ENCODE results near the gene MSANTD7.

MSANTD7 gene

GRCh38 chr10:14838582-14839304, 637 bp downstream of the MSANTD7 start:
- TF ChIP-seq SPI1 (IDR thresholded peaks at IDR 0.05; ENCODE audit: borderline replicate concordance, low read depth) (no peak), POLR2AphosphoS5 (IDR thresholded peaks at IDR 0.05; ENCODE audit: low read depth) (no peak), GABPA (IDR thresholded peaks at IDR 0.05; ENCODE audit: low read depth) (no peak), CTCF (IDR thresholded peaks at IDR 0.05; ENCODE audit: insufficient read depth, low read length) (no peak)
- TF ChIP-seq, protein P1, sequence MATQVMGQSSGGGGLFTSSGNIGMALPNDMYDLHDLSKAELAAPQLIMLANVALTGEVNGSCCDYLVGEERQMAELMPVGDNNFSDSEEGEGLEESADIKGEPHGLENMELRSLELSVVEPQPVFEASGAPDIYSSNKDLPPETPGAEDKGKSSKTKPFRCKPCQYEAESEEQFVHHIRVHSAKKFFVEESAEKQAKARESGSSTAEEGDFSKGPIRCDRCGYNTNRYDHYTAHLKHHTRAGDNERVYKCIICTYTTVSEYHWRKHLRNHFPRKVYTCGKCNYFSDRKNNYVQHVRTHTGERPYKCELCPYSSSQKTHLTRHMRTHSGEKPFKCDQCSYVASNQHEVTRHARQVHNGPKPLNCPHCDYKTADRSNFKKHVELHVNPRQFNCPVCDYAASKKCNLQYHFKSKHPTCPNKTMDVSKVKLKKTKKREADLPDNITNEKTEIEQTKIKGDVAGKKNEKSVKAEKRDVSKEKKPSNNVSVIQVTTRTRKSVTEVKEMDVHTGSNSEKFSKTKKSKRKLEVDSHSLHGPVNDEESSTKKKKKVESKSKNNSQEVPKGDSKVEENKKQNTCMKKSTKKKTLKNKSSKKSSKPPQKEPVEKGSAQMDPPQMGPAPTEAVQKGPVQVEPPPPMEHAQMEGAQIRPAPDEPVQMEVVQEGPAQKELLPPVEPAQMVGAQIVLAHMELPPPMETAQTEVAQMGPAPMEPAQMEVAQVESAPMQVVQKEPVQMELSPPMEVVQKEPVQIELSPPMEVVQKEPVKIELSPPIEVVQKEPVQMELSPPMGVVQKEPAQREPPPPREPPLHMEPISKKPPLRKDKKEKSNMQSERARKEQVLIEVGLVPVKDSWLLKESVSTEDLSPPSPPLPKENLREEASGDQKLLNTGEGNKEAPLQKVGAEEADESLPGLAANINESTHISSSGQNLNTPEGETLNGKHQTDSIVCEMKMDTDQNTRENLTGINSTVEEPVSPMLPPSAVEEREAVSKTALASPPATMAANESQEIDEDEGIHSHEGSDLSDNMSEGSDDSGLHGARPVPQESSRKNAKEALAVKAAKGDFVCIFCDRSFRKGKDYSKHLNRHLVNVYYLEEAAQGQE (IDR thresholded peaks at IDR 0.05; ENCODE audit: insufficient replicate concordance, low read depth): no peak
- peak overlapping the region; percentile 94 for H3K27ac ChIP-seq (replicated peaks)
- peak in 1 of 2 experiments; percentile 6 for DNase-seq (ENCODE audit: low read depth in 1 of 2, low spot score in 1 of 2)
- peak overlapping the region; percentile 80 for H3K4me3 ChIP-seq (replicated peaks; ENCODE audit: insufficient read depth, low read length)
- H3K27me3 ChIP-seq (ENCODE audit: insufficient read depth, poor library complexity, severe bottlenecking): no peaks in the 10 kb centered on the region

DNA sequence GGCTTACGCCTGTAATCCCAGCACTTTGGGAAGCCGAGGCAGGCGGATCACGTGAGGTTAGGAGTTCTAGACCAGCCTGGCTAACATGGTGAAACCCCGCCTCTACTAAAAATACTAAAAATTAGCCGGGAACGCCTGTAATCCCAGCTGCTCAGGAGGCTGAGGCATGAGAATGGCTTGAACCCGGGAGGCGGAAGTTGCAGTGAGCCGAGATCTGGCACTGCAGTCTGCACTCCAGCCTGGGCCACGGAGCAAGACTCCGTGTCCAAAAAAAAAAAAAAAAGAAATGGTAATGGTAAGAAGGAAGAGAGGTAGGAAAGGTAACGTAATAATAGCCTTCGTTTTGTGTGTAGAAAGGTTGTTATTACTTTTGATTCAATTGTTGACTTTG, 1.2 kb downstream of the MSANTD7 start:
- DNase-seq (ENCODE audit: low read depth in 1 of 2, low spot score in 1 of 2): peak in 1 of 2 experiments; percentile 20
- no peak for TF ChIP-seq POLR2AphosphoS5 (IDR thresholded peaks at IDR 0.05; ENCODE audit: low read depth)
- TF ChIP-seq CTCF (IDR thresholded peaks at IDR 0.05; ENCODE audit: insufficient read depth, low read length): no peak
- TF ChIP-seq, protein P1 (IDR thresholded peaks at IDR 0.05; ENCODE audit: insufficient replicate concordance, low read depth): no peak
- no peak for TF ChIP-seq GABPA (IDR thresholded peaks at IDR 0.05; ENCODE audit: low read depth)
- peak overlapping the region; percentile 80 for H3K4me3 ChIP-seq (replicated peaks; ENCODE audit: insufficient read depth, low read length)
- H3K27me3 ChIP-seq (ENCODE audit: insufficient read depth, poor library complexity, severe bottlenecking): no peaks in the 10 kb centered on the region
- peak overlapping the region; percentile 94 for H3K27ac ChIP-seq (replicated peaks)

DNA sequence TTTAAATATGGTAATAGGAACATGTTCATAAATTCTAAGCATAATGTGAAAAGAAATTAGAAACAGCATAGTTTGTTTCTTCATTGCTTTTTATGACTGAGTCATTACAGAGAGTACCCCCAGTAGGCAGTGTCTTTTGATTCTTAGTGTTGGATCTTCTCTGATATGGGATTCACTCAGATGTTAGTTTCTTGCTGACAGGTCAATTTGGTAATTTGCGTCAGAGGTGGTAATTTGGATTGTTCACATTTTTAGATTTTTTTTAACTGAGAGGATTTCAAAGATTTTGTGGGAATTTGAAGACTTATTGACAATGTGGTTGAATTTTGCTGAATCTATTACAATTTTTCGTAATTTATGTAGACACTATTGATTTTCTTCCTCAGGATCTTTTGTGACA, 2.1 kb downstream of the MSANTD7 start:
- H3K27me3 ChIP-seq (ENCODE audit: insufficient read depth, poor library complexity, severe bottlenecking): no peaks in the 10 kb centered on the region
- no peak overlapping the region for H3K27ac ChIP-seq (replicated peaks)
- DNase-seq (ENCODE audit: low read depth in 1 of 2, low spot score in 1 of 2): no peak
- H3K4me3 ChIP-seq (replicated peaks; ENCODE audit: insufficient read depth, low read length): no peak overlapping the region
- no peak for TF ChIP-seq SPI1 (IDR thresholded peaks at IDR 0.05; ENCODE audit: borderline replicate concordance, low read depth)
- TF ChIP-seq, protein P1 (IDR thresholded peaks at IDR 0.05; ENCODE audit: insufficient replicate concordance, low read depth): no peak
- TF ChIP-seq GABPA (IDR thresholded peaks at IDR 0.05; ENCODE audit: low read depth): no peak
- no peak for TF ChIP-seq POLR2AphosphoS5 (IDR thresholded peaks at IDR 0.05; ENCODE audit: low read depth)
- TF ChIP-seq CTCF (IDR thresholded peaks at IDR 0.05; ENCODE audit: insufficient read depth, low read length): no peak
